Stimulated activated naive CD8-positive, alpha-beta T cell treated with anti-CD3 and anti-CD28 coated beads, Interleukin-15, Interleukin-2, amounts not matched to agents 100 U/mL and 50 U/mL, for 24 hours (primary cell): Measurements from ENCODE around the gene DIRAS1.

Experiments
- ATAC-seq: fragments of 150-1000 bp; cut with Tn5 transposase; one replicate; pipeline ENCODE4 v1.10.0; 2021
- DNase-seq: peaks from one replicate; pipeline ENCODE4 v3.0.0; 2021

Gene DIRAS1, protein sequence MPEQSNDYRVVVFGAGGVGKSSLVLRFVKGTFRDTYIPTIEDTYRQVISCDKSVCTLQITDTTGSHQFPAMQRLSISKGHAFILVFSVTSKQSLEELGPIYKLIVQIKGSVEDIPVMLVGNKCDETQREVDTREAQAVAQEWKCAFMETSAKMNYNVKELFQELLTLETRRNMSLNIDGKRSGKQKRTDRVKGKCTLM

GRCh38 chr19:2720777-2721569, at the start of gene DIRAS1:
TSS of gene DIRAS1 (minus strand) at chr19:2721372. CDS start at chr19:2717806, 3,566 bp downstream.
- ATAC-seq (no peak), DNase-seq (no peak)

- DNase-seq: no peak
- ATAC-seq: no peak
These were observed 49.2 kb upstream of the DIRAS1 start for GRCh38 chr19:2770055-2771013.

DNA sequence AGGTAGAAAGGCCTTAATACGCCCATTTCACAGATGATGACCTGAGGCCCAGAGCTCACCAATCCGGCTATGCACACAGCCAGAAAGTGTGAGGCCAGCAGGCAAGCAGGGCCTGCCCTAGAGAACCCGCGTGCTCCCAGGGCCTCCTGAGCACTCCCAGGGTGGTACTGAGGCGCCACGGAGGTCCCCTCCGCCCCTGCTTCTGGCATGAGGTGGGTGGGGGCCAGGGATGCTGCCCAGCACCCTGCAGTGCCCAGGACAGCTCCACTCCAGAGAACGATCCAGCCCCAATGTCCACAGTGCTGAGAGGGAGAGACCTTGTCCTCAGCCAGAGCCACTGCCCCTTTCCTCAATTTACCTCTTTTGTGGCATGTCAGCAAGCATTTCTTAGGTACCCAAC, 48.0 kb upstream of the DIRAS1 start:
- DNase-seq (no peak), ATAC-seq (no peak)

DNA sequence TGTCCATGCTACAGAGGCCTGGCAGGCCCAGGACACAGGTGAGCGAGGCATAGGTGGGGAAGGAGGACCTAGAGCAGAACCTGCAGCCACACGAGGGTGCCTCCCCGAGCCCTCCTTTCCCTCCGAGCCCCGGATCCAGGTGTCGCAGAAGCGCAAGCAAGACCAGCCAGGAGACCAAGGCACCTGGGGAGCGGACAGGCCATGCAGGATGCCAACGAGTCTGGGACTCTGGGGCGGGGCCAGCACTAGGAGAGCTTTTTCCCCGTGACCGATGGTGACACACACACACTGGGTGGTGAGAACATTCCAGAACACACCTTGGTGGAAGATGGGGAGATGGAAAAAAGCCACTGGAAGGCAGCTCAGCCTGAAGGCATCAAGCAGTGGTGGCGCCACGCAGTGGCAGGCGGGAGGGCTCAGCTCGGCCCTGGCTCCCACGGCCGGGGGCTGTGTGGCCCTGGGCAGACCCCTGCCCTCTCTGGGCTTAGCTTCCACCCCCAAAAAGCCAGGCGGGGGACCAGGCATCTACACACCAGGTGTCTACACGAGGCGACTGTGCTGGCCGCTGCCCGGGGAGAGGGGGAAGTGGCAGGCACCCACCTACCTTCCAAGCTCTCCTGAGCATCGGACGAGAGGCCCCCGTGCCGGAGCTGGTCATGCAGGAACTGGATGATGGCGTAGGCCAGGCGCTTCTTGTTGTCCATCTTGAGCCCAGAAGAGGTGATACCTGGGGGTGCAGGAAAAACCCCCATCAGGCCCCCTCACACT, 47.4 kb upstream of the DIRAS1 start:
- DNase-seq (no peak), ATAC-seq (no peak)

GRCh38 chr19:2767688-2768087, 46.5 kb upstream of the DIRAS1 start:
- DNase-seq (no peak), ATAC-seq (no peak)

DNA sequence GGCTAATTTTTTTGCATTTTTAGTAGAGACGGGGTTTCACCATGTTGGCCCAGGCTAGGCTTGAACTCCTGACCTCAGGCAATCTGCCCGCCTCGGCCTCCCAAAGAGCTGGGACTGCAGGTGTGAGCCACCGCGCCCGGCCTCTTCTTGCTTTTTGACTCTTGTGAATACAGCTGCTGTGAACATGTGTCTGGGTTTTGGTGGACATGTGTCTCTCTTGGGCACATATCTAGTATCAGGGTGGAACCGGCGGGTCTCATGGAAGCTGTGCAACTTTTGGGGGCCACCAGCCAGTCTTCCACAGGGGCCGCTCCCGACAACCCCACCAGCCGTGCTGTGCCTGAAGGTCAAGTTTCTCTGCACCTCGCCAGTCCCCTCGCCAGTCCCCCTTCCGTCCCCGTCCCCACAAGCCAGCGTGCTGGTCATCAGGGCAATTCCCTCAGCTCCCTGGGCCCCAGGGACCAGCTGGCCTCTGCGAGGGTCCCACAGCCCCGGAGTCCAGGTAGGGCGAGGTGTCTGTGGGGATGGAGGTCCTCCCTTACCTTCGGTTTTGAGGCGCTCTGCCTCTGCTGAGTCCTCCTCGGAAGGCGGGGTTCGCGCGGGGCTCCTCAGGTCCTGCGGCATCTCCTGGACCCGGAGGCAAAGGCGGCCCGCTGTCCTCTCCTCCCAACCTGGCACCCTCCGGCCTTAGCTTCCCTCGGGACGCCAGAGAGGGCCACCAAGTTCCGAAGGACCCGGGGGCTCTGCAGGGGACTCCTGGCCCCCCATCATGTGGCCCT, 45.6 kb upstream of the DIRAS1 start:
- ATAC-seq (no peak), DNase-seq (no peak)

GRCh38 chr19:2765376-2765775, 44.2 kb upstream of the DIRAS1 start:
- ATAC-seq: no peak
- no peak for DNase-seq

GRCh38 chr19:2764945-2765344, 43.8 kb upstream of the DIRAS1 start:
- DNase-seq: no peak
- ATAC-seq: no peak

- ATAC-seq (no peak), DNase-seq (no peak)
These were observed 42.5 kb upstream of the DIRAS1 start for GRCh38 chr19:2763687-2764086.

DNA sequence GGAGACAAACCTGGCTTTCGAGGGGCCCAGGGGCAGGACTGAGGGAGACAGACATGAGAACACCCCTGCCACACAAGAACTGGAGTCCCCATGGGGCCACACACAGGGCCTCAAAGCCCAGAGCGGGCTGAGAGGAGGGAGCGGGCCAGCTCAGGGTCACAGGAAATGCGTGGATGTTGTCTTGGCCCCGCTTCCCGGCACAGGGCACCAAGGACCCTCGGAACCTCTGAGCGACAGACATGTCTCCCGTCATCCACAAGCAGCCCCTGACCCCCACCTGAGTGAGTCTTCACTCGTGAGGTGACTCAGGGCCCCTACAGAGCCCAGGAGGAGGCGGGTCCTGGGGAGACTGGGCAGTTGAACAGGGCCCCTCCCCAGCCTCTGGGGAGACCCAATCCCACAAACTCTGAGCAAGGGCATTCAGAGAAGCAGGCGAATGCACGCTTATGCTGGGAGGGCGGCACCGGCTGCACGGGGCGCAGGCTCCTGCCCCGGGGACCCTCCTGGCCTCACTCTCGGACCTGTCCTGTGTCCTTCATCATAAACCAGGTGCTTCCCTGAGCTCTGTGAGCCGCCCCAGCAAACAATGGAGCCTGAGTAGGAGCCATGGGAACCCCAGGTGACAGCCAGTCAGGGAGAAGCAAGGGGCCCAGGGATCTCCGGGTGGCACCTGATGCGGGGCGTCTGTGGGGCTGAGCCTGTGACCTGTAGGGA, 41.8 kb upstream of the DIRAS1 start:
- ATAC-seq (no peak), DNase-seq (no peak)

DNA sequence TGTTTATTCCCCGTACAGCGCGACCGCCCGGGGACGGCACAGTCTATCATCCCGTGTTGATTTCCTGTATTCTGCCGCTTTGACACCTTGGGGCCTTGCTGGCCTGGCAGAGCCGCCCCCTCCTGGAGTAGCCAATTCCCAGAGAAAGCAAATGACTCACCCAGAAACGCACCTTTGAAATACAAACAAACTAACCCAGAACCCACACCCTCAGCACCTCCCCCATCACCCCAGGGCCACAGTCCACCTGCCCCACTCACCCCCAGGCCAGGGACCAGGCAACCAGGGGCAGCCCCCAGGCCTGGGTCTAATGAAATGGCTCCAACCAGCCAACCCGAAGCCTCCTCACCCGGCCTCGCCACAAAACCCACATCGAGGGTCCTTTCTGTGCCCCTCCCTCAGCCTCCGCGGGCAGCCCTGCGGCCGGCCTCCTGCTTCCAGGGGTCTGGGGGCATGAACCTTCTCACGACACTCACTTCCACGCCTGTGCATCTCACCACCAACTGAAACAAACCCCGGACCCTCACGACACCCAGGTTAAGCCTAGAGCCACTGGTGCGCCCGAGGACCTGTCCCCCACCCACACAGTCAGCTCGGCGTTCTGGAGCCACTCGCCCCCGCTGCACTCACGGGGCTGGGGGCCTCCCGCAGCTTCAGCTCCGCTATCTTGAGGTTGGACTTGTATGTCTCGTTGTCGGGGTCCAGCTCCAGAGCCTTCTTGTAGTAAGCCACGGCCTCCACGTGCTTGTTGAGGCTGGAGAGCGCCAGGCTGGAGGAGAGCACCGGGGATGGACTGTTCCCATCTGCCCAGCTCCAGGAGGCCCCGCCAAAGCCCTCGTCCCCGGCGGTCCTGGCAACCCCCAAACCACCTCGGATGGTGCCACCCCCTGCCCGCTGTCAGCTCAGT, 41.0 kb upstream of the DIRAS1 start:
- ATAC-seq (no peak), DNase-seq (no peak)

GRCh38 chr19:2761309-2761677, 40.1 kb upstream of the DIRAS1 start:
- no peak for ATAC-seq

DNA sequence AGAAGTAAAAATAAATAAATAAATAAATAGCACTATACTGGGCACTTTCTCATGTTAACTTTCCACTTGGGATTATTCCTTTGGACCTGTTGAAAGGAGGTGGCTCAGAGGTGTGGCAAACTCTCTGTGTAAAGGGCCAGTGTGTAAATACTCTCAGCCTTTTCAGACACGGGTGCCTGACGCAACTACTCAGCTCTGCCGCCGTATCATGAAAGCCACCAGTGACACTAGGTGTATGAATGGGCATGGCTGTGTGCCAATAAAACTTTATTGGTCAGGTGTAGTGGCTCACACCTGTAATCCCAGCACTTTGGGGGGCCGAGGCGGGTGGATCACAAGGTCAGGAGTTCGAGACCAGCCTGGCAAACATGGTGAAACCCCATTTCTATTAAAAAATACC, 38.8 kb upstream of the DIRAS1 start:
- DNase-seq (no peak), ATAC-seq (no peak)

More at GRCh38 chr19:2761309-2761677, 40.1 kb upstream of the DIRAS1 start:
- no peak for DNase-seq

GRCh38 chr19:2759362-2759761, 38.2 kb upstream of the DIRAS1 start:
- ATAC-seq (no peak), DNase-seq (no peak)

DNA sequence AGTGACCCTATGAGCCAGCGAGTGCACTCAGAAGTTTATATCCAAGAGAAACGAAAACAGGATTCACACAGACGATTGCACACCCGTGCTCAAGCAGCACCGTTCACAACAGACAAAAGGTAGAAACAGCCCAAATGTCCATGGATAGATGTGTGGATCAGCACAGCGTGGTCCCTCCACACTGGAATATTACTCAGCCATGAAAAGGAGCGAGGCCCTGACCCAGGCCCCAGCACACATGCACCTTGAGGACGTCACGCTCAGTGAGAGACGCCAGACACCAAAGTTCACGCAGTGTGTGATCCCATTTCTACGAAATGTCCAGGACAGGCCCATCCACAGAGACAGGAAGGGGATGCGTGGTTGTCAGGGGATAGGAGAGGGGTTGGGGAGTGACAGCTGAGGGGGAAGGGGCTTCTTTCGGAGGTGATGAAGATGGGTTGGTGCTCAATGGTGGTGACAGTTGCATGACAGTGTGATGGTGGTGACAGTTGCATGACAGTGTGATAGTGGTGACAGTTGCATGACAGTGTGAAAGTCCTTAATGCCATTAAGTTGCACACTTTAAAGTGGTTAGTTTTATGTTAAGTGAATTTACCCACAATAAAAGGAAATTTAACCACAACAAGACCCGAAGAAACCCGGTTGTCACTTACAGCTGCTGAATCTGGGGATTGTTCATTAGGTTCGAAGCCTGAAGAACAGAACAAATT, 37.6 kb upstream of the DIRAS1 start:
- no peak for ATAC-seq
- no peak for DNase-seq

GRCh38 chr19:2756921-2757881, 36.0 kb upstream of the DIRAS1 start:
- no peak for ATAC-seq
- DNase-seq: no peak

DNA sequence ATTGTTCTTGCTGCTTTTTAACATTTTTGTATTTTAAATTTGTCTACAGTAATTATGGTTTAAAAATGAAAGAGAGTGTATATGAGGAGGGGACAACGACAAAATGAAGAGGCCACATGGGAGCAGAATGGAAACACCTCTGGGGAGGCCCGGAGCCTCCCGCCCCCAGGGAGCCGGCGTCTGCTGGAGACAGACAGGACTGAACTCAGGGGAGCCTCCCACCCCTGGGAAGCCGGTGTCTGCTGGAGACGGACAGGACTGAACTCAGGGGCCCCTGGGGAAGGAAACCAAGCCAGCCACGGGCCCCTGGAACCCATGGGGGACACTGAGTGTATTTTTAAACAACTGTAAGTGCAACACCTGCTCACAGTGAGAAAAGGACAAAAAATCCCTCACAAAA, 35.3 kb upstream of the DIRAS1 start:
- no peak for ATAC-seq

GRCh38 chr19:2755811-2756210, 34.6 kb upstream of the DIRAS1 start:
- no peak for DNase-seq
- ATAC-seq: no peak

More for the DNA sequence above, 35.3 kb upstream of the DIRAS1 start:
- no peak for DNase-seq
